ENCODE measurements around the gene TWNK.

DNA sequence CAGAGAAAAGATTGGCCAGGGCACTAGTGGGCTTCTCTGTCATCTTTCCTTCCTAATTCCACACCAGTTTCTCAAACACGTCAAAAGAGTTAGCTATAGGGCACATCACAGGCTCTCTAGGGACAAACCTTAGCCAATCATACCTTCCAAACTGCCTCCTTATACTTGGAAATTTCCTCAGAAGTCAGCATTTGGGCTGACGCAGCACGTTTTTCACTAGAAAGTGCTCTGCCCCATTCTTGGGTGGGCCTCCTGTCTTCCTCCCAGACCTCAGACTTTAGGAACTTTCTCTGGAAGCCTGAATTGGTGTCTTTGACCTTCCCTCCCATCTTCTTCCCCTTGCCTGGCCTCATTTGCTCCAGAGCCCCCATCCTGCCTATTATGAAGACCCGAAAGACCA, 54.8 kb downstream of the TWNK start:
- TF ChIP-seq, protein P1, sequence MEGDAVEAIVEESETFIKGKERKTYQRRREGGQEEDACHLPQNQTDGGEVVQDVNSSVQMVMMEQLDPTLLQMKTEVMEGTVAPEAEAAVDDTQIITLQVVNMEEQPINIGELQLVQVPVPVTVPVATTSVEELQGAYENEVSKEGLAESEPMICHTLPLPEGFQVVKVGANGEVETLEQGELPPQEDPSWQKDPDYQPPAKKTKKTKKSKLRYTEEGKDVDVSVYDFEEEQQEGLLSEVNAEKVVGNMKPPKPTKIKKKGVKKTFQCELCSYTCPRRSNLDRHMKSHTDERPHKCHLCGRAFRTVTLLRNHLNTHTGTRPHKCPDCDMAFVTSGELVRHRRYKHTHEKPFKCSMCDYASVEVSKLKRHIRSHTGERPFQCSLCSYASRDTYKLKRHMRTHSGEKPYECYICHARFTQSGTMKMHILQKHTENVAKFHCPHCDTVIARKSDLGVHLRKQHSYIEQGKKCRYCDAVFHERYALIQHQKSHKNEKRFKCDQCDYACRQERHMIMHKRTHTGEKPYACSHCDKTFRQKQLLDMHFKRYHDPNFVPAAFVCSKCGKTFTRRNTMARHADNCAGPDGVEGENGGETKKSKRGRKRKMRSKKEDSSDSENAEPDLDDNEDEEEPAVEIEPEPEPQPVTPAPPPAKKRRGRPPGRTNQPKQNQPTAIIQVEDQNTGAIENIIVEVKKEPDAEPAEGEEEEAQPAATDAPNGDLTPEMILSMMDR (IDR thresholded peaks at IDR 0.05), result no peak
- no peak for TF ChIP-seq POLR2A (IDR thresholded peaks at IDR 0.05)
